Lung (tissue), 12 donors: ENCODE measurements around the gene SEMA3C. TPM values are rescaled to one million over a fixed set of nuclear protein-coding genes. Genes with fewer than 3 reads are reported as not detected.

Experiments
- ATAC-seq: fragments of 200-7000 bp; cut with Tn5 transposase; one replicate; pipeline ENCODE4 v1.9.1; 2020; ENCODE audit warnings: moderate number of reproducible peaks; ENCODE audit not compliant: insufficient read depth, low FRiP score
- DNase-seq, 3 donors: peaks; one replicate each; pipeline ENCODE4 v3.0.0-alpha.2; 2013 to 2017
- H3K27ac ChIP-seq, 2 donors: one replicate each; pipeline ENCODE4 v1.5.1; 2013; ENCODE audit warnings: mild to moderate bottlenecking in 2 of 2, moderate library complexity in 2 of 2, control low read depth in 1 of 2, inconsistent platforms in 1 of 2, low read depth in 1 of 2, low read length in 1 of 2
- H3K27me3 ChIP-seq, 3 donors: one replicate each; pipeline ENCODE4 v1.5.1; 2013; ENCODE audit warnings: low read length in 2 of 3; ENCODE audit not compliant: control insufficient read depth in 3 of 3, insufficient read depth in 3 of 3
- H3K36me3 ChIP-seq, 4 donors: one replicate each; pipeline ENCODE4 v1.5.1; 2013; ENCODE audit warnings: low read length in 4 of 4, mild to moderate bottlenecking in 1 of 4, moderate library complexity in 1 of 4; ENCODE audit not compliant: control insufficient read depth in 4 of 4, insufficient read depth in 4 of 4
- H3K4me1 ChIP-seq, 5 donors: one replicate each; pipeline ENCODE4 v1.5.1; 2013; ENCODE audit warnings: low read length in 5 of 5, mild to moderate bottlenecking in 2 of 5, moderate library complexity in 1 of 5; ENCODE audit not compliant: control insufficient read depth in 5 of 5, insufficient read depth in 5 of 5
- H3K4me3 ChIP-seq: one replicate; pipeline ENCODE4 v1.5.1; 2013; ENCODE audit warnings: mild to moderate bottlenecking, control low read depth, moderate library complexity
- H3K9ac ChIP-seq, 2 donors: one replicate each; pipeline ENCODE4 v1.5.1; 2013; ENCODE audit warnings: low read length in 2 of 2, control low read depth in 1 of 2; ENCODE audit not compliant: insufficient read depth in 1 of 2
- H3K9me3 ChIP-seq, 4 donors: one replicate each; pipeline ENCODE4 v1.5.1; 2013; ENCODE audit warnings: low read length in 3 of 4, mild to moderate bottlenecking in 1 of 4, moderate library complexity in 1 of 4; ENCODE audit not compliant: control insufficient read depth in 4 of 4, insufficient read depth in 3 of 4
- WGBS, 2 donors: extraction: QIAGEN DNeasy Blood & Tissue Kit; methylation state at CpG; one replicate each; pipeline ENCODE4 v1.1.7; 2013; 5-methylcytosine and 5-hydroxymethylcytosine counted together
- polyA plus RNA-seq, 2 donors: library from polyadenylated mRNA; stranded (reverse); fragments of 200-250 nt; gene quantifications; one replicate each; pipeline ENCODE4 v1.2.1, GENCODE V29; 2013
- total RNA-seq, 2 donors: library from RNA; depleted of rRNA in 1 of 2; stranded (reverse); fragments of >200 nt in 1 of 2; gene quantifications; one replicate each; pipeline ENCODE4 v1.2.1, GENCODE V29; 2014 to 2021
- TF ChIP-seq, protein P1 (sequence below): IDR thresholded peaks from 2 replicates; pipeline ENCODE4 v1.5.1; 2012; ENCODE audit warnings: mild to moderate bottlenecking; ENCODE audit errors: control extremely low read depth, extremely low read depth
- donor health status: control.
- donor health status: control.
- donor health status: Bipolar disorder and iron deficiency.
- donor health status: healthy.
- donor health status: DM: yes; HTN: yes; CAD: no.

SEMA3C gene
- total and polyA plus RNA-seq, 4 donors = 6.9 to 87.2 (median 33.7) TPM

- no peaks in the 10 kb centered on the region for H3K27me3 ChIP-seq
- H3K9ac ChIP-seq = no peak overlapping the region
- DNase-seq = no peak
- TF ChIP-seq, protein P1, sequence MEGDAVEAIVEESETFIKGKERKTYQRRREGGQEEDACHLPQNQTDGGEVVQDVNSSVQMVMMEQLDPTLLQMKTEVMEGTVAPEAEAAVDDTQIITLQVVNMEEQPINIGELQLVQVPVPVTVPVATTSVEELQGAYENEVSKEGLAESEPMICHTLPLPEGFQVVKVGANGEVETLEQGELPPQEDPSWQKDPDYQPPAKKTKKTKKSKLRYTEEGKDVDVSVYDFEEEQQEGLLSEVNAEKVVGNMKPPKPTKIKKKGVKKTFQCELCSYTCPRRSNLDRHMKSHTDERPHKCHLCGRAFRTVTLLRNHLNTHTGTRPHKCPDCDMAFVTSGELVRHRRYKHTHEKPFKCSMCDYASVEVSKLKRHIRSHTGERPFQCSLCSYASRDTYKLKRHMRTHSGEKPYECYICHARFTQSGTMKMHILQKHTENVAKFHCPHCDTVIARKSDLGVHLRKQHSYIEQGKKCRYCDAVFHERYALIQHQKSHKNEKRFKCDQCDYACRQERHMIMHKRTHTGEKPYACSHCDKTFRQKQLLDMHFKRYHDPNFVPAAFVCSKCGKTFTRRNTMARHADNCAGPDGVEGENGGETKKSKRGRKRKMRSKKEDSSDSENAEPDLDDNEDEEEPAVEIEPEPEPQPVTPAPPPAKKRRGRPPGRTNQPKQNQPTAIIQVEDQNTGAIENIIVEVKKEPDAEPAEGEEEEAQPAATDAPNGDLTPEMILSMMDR = no peak
- 95 to 96% methylated on average over 7 of the region's 7 CpGs for WGBS, 2 donors
- H3K27ac ChIP-seq = no peak overlapping the region
- no peaks in the 10 kb centered on the region for H3K9me3 ChIP-seq
- H3K4me1 ChIP-seq = peaks cover 0 to 5% (median 0%) of the 10 kb centered on the region in 5 donors
- no peaks in the 10 kb centered on the region for H3K36me3 ChIP-seq
- ATAC-seq = no peak
- H3K4me3 ChIP-seq = no peak overlapping the region
Measured at GRCh38 chr7:80896906-80897598, 21.8 kb downstream of the SEMA3C start.

- Histone ChIP-seq H3K27me3 (no peaks in the 10 kb centered on the region), H3K9ac (no peak overlapping the region), H3K27ac (no peak overlapping the region), H3K4me1 (peaks cover 0 to 8% (median 0%) of the 10 kb centered on the region in 5 donors), H3K9me3 (no peaks in the 10 kb centered on the region), H3K4me3 (no peak overlapping the region), H3K36me3 (no peaks in the 10 kb centered on the region)
- no peak for DNase-seq
- no peak for ATAC-seq
- 93 to 95% methylated on average over 4 of the region's 4 CpGs for WGBS, 2 donors
- TF ChIP-seq, protein P1 = no peak
Measured at GRCh38 chr7:80895056-80895455, 23.8 kb downstream of the SEMA3C start.

DNA sequence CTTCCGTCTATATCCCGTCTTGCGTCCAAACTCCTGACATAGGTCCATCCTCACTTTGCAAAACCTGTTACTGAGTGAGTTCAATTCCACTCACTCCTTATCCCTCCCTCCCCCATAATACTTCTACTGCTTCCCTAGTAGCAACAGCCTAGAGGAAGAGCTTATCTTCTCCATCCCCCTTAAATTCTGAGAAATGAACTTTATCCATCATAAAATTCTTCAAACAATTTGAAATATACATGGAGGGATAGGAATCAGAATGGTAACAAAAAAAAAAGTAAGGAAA is 27.6 kb downstream of the SEMA3C start:
- no peak overlapping the region for H3K4me3 ChIP-seq
- H3K9ac ChIP-seq = no peak overlapping the region
- TF ChIP-seq, protein P1 = no peak
- no peak overlapping the region for H3K27ac ChIP-seq
- ATAC-seq (no peak), DNase-seq (no peak)
- H3K36me3 ChIP-seq = no peaks in the 10 kb centered on the region
- no peaks in the 10 kb centered on the region for H3K27me3 ChIP-seq
- H3K9me3 ChIP-seq = peaks cover 0 to 3% (median 0%) of the 10 kb centered on the region in 4 donors
- H3K4me1 ChIP-seq = peaks cover 0 to 8% (median 0%) of the 10 kb centered on the region in 5 donors
- WGBS, 2 donors = 96 to 98% methylated on average over 3 of the region's 3 CpGs
